Bronchial epithelial cell (primary cell): ENCODE measurements around the gene NBEAL1. TPM values are rescaled to one million over a fixed set of nuclear protein-coding genes. Genes with fewer than 3 reads are reported as not detected.
"Not testable (repeated sequence)": the region's sequence is repeated elsewhere in the genome, so short reads cannot be mapped to it uniquely, and the experiment has no call there.

Source experiments
- DNase-seq: peaks from one replicate; pipeline ENCODE4 v3.0.0-alpha.2; 2010; ENCODE audit warnings: low read depth
- FAIRE-seq: peaks from 2 replicates; lab custom pipeline; 2011; peaks lifted over from hg19 to GRCh38; lab: Jason Lieb, UNC
- H3K27me3 ChIP-seq: 2 replicates; pipeline ENCODE4 v1.5.1; 2011; ENCODE audit warnings: low read length; ENCODE audit not compliant: control insufficient read depth, insufficient read depth
- H3K36me3 ChIP-seq: 2 replicates; pipeline ENCODE4 v1.5.1; 2011; ENCODE audit warnings: low read length; ENCODE audit not compliant: control insufficient read depth, insufficient read depth
- H3K4me3 ChIP-seq: 2 replicates; pipeline ENCODE4 v1.5.1; 2011; ENCODE audit warnings: mild to moderate bottlenecking, low read depth, low read length, control low read depth
- total RNA-seq: library from RNA; depleted of rRNA; stranded (reverse); fragments of >200 nt; gene quantifications from 2 replicates; pipeline ENCODE4 v1.2.1, GENCODE V29; 2014
- TF ChIP-seq, protein P1 (sequence below): IDR thresholded peaks from 2 replicates; pipeline ENCODE4 v1.5.1; 2011; ENCODE audit warnings: mild to moderate bottlenecking, moderate library complexity, low read length, control low read depth, inconsistent platforms; ENCODE audit not compliant: insufficient read depth, severe bottlenecking

NBEAL1 gene
- total RNA-seq, 1 donor from 2014 or later: 42.6 TPM

DNA sequence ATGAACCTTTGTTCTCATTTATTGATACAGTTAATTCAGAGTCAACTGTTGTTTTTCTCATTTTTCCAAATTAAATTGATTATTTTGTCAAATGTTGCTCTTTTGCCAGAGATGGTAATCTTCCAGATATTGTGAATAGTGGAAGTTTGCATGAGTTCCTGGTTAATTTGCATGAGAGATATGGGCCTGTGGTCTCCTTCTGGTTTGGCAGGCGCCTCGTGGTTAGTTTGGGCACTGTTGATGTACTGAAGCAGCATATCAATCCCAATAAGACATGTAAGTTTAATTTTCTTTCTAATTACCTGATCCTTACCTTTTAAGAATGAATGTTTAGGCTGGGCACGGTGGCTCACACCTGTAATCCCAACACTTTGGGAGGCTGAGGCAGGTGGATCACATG lies 232.0 kb downstream of the NBEAL1 start:
- DNase-seq (no peak), FAIRE-seq (no peak)
- peaks cover 3% of the 10 kb centered on the region for H3K36me3 ChIP-seq
- TF ChIP-seq, protein P1, sequence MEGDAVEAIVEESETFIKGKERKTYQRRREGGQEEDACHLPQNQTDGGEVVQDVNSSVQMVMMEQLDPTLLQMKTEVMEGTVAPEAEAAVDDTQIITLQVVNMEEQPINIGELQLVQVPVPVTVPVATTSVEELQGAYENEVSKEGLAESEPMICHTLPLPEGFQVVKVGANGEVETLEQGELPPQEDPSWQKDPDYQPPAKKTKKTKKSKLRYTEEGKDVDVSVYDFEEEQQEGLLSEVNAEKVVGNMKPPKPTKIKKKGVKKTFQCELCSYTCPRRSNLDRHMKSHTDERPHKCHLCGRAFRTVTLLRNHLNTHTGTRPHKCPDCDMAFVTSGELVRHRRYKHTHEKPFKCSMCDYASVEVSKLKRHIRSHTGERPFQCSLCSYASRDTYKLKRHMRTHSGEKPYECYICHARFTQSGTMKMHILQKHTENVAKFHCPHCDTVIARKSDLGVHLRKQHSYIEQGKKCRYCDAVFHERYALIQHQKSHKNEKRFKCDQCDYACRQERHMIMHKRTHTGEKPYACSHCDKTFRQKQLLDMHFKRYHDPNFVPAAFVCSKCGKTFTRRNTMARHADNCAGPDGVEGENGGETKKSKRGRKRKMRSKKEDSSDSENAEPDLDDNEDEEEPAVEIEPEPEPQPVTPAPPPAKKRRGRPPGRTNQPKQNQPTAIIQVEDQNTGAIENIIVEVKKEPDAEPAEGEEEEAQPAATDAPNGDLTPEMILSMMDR: no peak
- no peak overlapping the region for H3K4me3 ChIP-seq
- no peaks in the 10 kb centered on the region for H3K27me3 ChIP-seq

GRCh38 chr2:203252818-203253217 lies 238.1 kb downstream of the NBEAL1 start:
- H3K36me3 ChIP-seq: peaks cover 7% of the 10 kb centered on the region
- TF ChIP-seq, protein P1: no peak
- no peaks in the 10 kb centered on the region for H3K27me3 ChIP-seq
- H3K4me3 ChIP-seq: no peak overlapping the region
- no peak for FAIRE-seq
- DNase-seq: no peak

DNA sequence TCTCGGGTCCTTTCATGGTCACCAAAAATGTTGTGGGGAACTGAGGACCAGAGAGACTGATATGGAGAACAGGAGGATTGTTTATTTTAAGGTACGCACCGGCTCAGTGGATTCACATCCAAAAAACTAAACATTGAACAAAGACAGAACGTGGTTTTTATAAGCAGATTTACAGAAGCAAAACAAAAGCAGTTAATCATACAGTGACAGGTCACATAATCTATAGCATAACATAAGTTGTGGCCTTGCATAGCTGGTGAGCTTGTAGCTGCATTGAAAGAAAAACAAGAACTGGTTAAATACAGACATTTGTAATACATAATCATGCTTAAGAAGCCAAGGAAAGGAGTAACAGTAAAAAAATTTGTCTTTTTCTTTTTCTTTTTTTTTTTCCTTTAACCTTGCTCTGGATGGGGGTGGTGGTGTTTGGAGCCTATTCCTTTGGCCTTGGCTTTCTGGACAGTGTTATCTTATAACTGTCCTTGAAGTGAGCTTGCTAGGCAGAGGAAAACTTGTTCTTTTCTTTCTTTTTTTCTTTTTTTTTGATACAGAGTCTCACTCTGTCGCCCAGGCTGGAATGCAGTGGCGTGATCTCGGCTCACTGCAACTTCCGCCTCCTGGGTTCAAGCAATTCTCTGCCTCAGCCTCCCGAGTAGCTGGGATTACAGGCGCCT lies 238.9 kb downstream of the NBEAL1 start:
- H3K4me3 ChIP-seq, H3K27me3 ChIP-seq, H3K36me3 ChIP-seq, FAIRE-seq, DNase-seq: not testable (repeated sequence)

DNA sequence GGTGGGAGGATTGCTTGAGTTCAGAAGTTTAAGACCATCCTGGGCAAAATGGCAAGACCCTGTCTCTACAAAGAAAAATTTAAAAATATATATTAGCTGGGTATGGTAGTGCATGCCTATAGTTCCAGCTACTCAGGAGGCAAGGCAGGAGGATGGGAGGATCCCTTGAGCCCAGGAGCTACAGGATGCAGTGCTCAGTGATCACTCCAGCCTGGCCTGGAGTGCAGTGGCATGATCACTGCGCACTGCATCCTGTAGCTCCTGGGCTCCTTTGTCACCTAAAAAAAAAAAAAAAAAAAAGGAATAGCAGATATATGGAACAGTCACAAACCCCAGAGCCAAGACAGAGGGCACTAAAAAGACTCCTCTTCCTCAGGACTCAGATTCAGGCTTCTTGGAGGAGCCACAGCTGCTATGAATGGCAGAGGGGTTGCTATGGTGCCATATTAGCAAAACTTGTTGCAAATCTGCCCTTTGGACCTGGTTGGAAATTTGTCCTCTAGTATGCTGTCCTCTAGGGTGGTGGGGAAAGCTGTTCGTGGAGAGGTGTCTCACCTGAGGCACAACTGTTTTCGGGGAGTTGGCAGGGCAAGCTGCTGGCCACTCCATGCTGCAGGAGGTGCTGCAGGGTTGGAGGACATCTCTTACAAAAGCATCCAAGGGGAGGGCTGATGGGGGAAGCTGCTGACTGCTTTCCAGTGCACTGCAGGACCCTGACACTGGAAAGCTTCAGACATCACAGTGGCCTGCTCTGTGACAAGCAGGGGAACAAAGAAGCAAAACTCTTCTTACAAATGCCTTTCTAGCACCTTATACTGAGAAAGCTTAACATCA lies 246.9 kb downstream of the NBEAL1 start:
- no peaks in the 10 kb centered on the region for H3K27me3 ChIP-seq
- FAIRE-seq: no peak
- DNase-seq: no peak
- H3K4me3 ChIP-seq: no peak overlapping the region
- peaks cover 3% of the 10 kb centered on the region for H3K36me3 ChIP-seq
- TF ChIP-seq, protein P1: no peak

Other genes starting within 250 kb of the NBEAL1 start
- 1.6 and 2.3 TPM in 2 replicates for gene ICA1L, start 143.1 kb upstream of the NBEAL1 start, total RNA-seq
- 19.5 and 55.0 TPM in 2 replicates for gene WDR12, start 103.2 kb upstream of the NBEAL1 start, total RNA-seq
- gene CARF, start 102.6 kb upstream of the NBEAL1 start, total RNA-seq: 2.4 and 3.2 TPM in 2 replicates
- gene CYP20A1, start 224.1 kb downstream of the NBEAL1 start, total RNA-seq: 23.4 and 25.9 TPM in 2 replicates